HG02885 (cell line): ENCODE results near the gene PRDM11.

Experiments used
- ATAC-seq: cut with Tn5 transposase; IDR thresholded peaks from one replicate; pipeline ENCODE4 v1.9.1; 2021; ENCODE audit warnings: mild to moderate bottlenecking; ENCODE audit not compliant: unreplicated experiment, poor library complexity

The PRDM11 gene

DNA sequence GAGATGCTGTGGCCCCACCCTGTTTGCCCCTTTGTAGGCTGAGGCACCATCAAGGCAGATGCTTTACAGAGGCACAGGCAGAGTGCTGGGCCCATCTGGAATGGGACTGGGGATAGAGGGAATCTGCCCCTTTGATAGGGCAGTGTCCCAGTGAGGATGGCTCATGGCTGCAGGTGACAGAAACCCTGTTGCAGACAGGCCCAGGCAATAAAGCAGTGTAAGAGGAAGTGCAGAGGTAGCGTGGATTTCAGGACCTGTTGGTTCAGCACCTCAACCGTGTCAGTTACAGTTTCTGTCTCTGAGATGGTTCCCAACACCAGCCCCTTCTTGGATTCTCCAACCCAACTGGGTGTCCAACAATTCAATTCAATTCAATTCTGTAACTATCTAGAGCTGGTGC, 25.1 kb downstream of the PRDM11 start:
- no peak for ATAC-seq

DNA sequence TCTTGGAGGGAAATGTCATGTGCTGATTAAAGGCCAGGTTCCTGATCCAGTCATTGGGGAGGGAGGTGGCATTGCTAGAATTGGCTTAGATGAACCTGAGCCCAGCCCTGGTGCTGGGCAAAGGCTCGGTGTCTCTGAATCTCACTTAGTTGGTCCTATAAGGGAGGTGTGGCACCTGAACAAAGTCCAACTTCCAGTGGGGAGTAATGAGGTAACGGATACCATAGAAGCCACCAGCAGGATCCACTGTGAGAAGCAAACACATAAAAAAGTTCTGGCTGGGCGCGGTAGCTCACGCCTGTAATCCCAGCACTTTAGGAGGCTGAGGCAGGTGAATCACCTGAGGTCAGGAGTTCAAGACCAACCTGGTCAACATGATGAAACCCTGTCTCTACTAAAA, 26.6 kb downstream of the PRDM11 start:
- ATAC-seq: no peak

DNA sequence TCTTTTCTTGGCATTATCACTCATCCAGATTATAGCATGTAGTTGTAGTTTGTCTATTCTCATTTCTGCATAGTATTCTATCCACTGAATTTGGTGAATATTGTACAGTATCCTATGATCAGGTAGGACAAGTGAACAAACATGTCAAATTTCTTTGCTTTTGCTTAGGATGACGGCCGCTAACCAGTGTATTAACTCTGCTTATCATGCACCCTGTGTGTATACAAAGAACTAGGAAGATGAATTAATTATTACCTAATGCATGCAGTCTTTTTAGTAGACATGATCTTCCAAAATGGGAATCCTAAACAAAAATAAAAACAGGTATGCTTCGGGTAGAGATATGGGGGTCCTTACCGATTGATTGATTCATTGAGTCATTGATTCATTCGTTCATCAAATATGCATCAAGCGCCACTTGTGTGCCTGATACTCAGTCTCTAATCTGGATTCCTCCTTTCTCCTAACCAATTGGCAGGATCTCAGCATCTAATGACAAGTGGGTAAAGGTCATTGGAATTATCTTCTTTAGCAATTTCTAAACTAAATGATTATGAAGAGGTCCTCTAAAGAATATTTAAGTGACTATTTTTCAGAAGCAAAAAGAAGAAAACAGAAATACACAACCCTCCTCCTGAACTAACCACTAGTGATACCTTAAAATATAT, 27.9 kb downstream of the PRDM11 start:
- no peak for ATAC-seq

DNA sequence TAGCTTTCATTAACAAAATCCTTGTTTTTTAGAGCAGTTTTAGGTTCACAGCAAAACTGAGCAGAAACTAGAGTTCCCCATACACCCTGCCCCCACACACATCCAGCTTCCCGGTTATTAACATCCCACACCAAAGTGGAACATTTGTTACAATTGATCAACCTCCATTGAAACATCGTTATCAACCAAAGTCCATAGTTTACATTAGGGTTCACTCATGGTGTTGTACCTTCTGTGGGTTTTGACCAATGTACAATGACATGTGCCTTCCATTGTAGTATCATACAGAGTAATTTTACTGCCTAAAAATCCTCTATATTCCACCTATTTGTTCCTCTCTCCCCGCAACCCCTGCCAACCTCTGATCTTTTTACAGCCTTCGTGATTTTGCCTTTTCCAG, 28.5 kb downstream of the PRDM11 start:
- ATAC-seq: no peak

DNA sequence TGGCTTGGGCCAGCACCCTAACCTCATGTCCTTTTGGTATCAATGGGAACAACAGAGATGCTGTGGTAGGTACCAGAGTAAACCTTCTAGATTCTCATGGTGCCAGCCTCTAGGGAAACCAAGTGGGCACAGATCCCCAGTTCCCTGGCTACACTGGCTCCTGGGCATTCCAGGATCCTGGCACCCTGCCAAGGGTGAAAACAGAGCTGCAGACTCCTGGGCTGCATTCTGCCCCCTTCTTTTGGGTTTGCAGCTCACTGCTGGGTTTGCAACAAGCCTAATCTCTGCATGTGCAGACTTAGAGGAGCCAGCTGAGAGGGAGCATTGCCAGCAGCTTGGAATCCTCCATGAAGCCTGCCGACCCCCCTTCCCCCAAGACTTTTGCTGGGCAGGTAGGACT, 30.6 kb downstream of the PRDM11 start:
- ATAC-seq: no peak

DNA sequence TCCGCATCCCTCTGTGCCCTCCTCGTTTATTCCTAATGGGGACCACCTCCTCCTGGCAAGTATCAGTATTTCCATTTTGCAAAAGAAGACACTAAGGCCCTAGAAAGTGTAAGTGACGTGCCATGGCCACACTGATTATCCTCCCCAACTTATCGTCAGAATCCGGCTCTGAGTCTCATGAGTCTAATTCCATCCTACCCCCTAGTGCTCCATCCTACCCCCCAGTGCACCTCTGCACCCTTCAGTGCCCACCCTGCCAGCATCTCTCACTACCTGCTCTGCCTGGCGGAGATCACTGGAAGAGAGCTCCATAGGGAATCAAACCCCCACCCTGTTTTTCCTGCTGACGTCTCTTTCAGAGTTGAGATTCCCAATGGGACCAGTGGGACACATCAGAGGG, 31.8 kb downstream of the PRDM11 start:
- no peak for ATAC-seq

DNA sequence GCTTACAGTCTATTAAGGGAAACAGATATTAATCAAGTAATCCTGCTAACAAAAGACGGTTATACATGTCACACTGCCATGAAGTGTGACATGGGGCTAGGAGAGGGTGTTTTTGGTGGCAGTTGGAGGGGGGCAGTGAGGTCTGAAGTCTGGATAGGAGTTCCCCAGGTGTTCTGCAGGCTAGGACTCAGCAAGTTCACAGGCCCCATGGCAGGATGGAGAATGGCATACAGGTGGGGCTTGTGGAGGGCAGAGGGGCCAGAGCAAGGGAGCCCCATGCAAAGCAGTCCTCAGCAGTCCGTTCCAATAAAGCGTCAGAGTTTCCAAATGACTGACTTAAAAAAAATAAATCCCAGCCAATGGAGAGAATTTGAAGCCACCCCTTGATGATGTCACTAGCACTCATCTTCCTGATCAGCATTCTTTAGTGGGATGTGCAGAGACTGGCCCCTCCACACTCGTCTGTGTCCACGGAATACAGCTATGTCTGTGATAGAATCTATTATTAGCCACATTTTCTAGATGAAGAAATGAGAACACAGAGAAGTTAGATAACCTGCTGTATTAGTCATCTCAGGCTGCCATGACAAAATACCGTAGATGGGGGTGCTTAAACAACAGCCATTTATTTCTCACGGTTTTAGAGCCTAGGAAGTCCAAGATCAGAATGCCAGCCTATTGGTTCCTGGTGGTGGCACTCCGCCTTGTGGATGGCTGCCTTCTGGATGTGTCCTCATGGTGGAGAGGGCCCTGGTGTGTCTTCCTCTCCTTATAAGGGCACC, 32.6 kb downstream of the PRDM11 start:
- ATAC-seq: no peak

DNA sequence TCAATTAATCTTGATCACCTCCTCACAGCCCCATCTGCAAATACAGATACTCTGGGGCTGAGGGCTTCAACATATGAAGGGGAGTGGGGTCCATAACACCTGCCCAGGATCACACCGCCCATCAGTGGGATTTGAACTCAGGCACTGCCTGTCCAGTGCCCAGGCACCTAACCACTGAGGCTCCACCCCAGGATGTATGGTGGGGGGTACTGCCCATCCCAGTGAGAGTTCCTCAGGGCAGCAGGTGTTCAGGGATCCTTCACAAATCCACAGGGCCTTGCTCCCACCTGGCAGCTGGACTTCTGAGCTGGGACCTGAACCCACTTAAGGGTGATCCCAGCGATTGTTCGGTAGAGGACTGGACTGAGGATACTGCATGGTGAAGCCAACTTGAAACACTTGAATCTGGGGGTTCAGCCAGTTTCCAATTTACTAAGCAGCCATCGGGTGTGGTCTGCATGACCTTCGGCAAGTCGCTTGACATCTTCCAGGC, 33.3 kb downstream of the PRDM11 start:
- ATAC-seq: no peak

DNA sequence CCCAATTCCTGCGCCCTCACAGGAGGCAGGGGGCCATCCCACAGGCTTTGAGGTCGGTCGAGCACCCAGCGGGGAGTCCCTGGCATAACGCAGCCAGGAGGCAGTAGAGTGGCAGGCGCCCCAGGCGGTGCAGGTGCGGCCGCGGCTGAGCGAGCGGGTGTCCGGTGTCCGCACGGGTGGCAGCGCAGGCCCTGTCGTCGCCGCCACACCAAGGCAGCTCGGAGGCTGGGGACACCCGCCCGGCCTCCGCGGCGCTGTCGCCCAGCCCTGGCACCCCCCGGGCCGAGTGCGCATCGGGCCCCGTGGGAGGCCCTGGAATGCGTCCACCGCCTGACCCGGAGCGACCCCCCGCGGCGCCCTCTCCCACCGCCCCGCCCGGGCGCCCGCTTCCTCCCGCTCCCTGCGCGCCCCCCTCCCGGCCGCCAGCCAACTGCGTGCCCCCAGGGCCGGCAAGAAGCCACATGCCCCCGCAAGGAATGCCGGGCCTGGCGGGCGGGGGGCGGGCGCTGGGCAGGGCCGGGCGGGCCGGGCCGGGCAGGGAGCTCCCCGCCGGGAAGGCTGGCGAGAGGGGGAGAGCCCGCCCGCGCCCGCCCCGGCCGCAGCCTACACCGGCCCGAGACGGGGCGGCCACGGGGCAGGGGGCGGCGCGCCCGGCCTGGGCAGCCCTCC, 33.9 kb downstream of the PRDM11 start:
- ATAC-seq: no peak

DNA sequence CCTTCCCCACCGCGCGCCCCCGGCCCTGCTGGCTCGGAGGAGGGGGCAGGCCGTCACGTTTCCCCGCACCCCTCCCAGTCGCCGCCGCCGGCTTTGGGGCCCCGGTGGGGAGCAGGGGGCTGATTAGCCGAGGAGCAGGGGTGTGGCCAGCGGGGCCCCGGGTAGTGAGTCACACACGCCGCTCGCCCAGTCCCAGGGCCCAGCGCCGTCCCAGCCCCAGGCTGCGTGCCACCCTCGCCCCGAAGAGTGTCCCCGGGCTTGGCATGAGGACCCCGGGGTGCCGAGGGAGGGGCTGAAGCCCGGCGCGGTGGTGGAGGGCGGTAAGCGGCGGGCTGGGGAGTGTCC, 34.4 kb downstream of the PRDM11 start:
- ATAC-seq: no peak

DNA sequence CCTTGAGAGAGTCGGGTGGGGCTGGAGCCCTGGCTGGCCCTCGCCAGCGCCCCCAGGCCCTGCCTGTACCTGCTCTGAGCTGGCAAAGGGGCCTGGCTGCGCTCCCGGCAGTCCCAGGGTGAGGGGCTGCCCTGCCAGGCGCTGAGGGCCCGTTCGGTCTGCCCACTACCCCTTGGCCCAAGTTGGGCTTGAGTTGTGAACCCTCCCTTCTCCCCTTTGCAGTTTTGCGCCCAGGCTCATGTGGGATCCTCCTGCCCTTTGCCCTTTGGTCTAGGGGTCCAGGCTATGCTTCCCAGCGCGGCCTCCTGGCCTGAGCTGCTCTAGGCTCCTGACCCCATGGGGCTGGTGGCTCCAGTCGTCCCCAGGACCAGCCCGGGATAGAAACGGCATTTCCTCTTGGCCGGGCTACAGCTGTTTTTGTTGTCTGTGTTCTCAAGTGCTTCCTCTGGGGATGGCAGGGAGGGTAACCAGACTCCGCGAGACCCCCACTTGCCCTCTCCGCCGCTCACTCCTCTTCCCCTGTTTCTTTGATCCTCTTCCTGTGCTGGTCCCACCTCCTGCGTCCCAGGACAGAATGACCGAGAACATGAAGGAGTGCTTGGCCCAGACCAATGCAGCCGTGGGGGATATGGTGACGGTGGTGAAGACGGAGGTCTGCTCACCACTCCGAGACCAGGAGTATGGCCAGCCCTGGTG, 34.9 kb downstream of the PRDM11 start:
- no peak for ATAC-seq

DNA sequence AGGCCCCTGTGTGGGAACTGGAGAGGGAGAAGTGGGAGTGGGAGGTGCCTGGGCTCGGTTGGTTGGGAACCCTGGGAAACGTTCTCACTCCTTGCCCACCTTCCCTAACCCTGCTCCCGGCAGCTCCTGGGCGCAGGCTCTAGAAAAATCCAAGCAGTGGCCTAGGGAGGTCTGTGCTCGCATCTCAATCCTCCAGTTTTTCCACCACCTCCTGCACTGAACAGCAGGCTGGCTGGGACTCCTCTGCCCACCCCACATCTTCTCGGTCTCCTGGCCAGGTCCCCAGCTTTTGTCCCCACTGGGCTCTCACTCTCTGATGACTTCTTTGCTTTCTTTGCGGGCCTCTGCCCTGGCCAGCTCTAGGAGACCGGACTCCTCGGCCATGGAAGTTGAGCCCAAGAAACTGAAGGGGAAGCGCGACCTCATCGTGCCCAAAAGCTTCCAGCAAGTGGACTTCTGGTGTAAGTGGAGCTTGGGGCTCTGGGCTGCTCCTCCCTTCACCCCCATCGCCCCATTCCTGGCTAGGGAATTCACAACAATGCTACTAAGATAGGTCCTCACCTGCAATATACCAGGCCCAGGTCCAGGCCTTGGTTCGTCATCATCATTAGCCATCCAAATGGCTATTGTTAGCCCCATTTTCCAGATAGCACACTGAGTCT, 35.6 kb downstream of the PRDM11 start:
- no peak for ATAC-seq

DNA sequence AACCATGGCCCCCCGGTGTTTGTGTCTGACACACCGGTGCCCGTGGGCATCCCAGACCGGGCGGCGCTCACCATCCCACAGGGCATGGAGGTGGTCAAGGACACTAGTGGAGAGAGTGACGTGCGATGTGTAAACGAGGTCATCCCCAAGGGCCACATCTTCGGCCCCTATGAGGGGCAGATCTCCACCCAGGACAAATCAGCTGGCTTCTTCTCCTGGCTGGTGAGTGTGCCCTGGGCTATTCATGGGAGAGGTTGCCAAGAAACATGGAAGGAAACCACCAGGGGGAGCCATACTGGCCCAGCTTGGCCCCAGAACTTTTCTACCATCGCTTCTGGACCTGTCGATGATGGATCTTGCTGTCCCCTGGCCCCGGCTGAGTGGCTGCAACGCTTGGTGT, 36.5 kb downstream of the PRDM11 start:
- ATAC-seq: no peak

DNA sequence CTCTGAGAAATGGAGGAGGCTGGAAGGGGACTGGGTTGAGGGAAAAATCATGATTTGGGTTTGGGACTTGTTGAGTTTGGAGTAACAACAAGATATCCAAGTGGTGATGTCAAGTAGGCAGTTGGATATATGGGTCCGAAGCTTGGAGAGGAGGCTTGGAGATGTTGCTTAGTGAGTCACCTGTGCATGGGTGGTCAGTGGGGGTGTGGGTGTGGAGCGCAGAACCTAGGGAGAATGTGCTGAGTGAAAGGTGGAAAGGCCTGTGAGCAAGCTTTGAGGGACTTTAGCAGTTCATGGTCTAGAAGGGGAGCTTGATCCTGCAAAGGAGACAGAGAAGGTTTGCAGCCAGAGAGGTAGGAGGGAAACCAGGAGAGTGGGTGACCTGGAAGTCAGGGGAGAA, 38.2 kb downstream of the PRDM11 start:
- no peak for ATAC-seq

DNA sequence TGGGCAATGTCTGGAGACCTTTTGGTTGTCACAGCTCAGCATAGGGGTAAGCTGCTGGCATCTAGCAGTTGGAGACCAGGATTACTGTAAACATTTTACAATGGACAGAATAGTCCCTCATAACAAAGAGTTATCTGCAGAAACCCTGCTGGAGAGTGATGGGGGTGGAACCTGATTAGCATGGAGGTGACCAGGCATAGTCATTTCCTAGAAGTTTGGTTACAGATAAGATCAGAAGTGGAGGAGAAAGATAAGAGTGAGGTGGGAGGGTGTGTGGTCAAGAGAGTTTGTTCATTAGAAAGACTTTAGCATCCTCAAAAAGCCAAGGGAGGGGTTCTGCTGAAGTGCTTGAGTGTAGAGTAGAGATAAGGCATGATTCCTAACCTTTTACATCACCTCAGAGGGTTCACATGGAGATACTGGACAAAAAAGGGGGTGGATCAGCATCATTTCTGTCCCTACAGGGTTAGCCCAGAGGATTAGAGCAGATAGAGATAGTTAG, 38.8 kb downstream of the PRDM11 start:
- ATAC-seq: no peak

DNA sequence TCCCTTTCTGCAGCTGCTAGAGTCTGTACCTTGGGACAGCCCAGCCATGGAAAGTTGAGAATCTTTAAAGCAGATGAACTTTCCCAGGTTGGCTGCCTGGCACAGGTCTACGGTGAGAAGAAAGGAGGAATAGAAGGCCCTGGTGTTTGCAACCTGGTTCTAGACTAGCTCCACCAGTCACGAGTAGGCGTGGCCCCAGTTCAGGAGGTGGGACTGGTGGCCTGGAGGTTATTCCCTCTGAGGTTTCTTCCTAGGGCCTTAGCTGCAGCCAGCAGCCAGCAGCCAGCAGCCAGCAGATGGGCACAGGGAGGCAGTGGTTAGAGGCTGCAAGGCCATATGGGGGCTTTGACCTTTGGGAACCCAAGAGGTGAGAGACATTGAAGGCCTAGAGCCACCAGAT, 40.9 kb downstream of the PRDM11 start:
- ATAC-seq: no peak

DNA sequence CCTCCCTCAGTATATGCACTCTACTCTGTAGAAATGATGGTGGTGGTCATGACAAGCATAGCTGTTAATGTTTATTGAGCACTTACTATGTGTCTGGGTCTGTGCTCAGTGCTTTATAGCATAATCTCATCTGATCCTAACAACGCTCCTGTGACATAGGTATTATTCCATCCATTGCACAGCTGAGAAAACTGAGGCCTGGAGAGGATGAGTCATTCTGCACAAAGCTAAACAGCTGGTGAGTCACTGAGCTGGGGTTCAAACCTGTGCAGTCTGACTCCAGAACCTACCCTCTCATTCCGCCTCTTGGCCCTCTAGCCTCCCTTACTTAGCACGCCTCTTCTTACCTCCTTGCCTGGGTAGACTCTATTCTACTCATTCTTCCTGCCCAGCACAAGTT, 41.7 kb downstream of the PRDM11 start:
- ATAC-seq: no peak

DNA sequence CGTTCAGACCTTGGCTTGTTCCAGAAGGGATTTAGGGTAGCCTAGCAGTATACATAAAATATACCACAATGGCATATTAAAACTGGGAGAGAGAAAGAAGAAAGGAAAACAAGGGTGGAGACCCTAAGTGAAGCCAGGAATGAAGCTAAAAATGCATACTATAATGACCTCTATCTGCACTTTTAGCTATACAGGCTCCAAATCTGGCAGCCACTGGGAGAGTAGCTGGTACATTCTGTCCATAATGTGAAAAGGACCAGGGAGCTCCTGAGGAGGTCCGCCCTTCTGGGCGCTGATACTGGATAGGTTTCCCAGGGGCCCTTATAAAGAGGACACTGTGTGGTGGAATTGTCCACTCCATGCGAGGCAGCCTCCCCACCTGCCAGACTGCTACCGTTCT, 42.8 kb downstream of the PRDM11 start:
- no peak for ATAC-seq

DNA sequence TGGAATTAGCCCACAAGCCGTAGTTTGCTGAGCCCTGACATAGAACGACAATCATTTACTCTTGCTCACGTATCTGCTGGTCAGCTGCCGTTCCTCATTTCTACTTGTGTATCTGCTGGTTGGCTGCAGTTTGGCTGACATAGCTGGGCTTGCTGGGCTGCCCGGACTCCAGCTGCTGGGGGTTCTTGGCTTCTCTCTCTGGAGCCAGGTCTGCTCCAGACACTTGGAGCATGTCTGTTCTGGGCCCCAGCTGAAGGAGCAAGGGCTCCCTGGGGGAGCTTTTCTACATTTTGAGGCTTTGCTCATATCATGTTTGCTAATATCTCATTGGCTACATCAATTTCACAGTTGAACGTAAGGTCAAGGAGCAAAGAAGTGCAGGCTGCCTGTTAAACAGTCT, 47.3 kb downstream of the PRDM11 start:
- ATAC-seq: no peak

DNA sequence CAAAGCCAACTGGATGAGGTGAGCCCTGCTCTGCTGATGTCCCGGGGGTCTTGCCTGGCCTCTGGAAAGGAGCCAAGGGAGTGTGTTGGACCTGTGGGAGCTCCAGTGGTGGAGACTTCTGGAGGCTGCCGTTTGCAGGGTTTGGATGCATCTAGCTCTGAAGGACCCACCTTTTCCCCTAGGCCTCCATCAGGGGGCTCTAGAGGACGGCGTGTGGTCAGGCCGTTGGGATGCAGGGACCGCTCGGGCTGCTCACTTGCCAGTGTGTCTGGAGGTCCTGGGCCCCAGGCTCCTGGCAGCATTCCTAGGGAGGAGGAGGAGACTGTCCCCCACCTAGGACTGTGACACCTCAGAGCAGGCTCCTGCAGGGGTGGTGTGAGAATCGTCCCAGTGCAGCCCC, 58.3 kb downstream of the PRDM11 start:
- ATAC-seq: no peak
